Measurements from ENCODE around the gene BDH1.
"Not testable (repeated sequence)": the region's sequence is repeated elsewhere in the genome, so short reads cannot be mapped to it uniquely, and the experiment has no call there.

BDH1 gene

GRCh38 chr3:197521277-197522182 is 34.2 kb downstream of the BDH1 start:
- no peak for DNase-seq (ENCODE audit: low read depth in 3 of 3)

GRCh38 chr3:197520311-197521276 is 35.2 kb downstream of the BDH1 start:
- DNase-seq (ENCODE audit: low read depth in 3 of 3): no peak

GRCh38 chr3:197519801-197520211 is 36.0 kb downstream of the BDH1 start:
- no peak for DNase-seq (ENCODE audit: low read depth in 3 of 3)

GRCh38 chr3:197518881-197519421 is 36.8 kb downstream of the BDH1 start:
- DNase-seq (ENCODE audit: low read depth in 3 of 3): peak in 1 of 3 experiments; percentile 12

GRCh38 chr3:197517922-197518683 is 37.7 kb downstream of the BDH1 start:
- DNase-seq (ENCODE audit: low read depth in 3 of 3): not testable (repeated sequence)

- not testable (repeated sequence) for DNase-seq (ENCODE audit: low read depth in 3 of 3)
Measured at GRCh38 chr3:197516890-197517606, 38.7 kb downstream of the BDH1 start.

- DNase-seq (ENCODE audit: low read depth in 3 of 3): peak; percentile 29 to 53 (median 35)
Measured at GRCh38 chr3:197516517-197516889, 39.3 kb downstream of the BDH1 start.

GRCh38 chr3:197514786-197515355 is 40.9 kb downstream of the BDH1 start:
- no peak for DNase-seq (ENCODE audit: low read depth in 3 of 3)

- DNase-seq (ENCODE audit: low read depth in 3 of 3): no peak
Measured at GRCh38 chr3:197513953-197514785, 41.6 kb downstream of the BDH1 start.

GRCh38 chr3:197512691-197513571 is 42.8 kb downstream of the BDH1 start:
- DNase-seq (ENCODE audit: low read depth in 3 of 3): no peak

- DNase-seq (ENCODE audit: low read depth in 3 of 3): no peak
Measured at GRCh38 chr3:197511853-197512635, 43.7 kb downstream of the BDH1 start.

GRCh38 chr3:197511130-197511529 is 44.6 kb downstream of the BDH1 start:
- no peak for DNase-seq (ENCODE audit: low read depth in 3 of 3)

GRCh38 chr3:197510642-197511018 is 45.1 kb downstream of the BDH1 start:
- DNase-seq (ENCODE audit: low read depth in 3 of 3): no peak

GRCh38 chr3:197508924-197509775 is 46.6 kb downstream of the BDH1 start:
- no peak for DNase-seq (ENCODE audit: low read depth in 3 of 3)

- DNase-seq (ENCODE audit: low read depth in 3 of 3): no peak
Measured at GRCh38 chr3:197508461-197508860, 47.3 kb downstream of the BDH1 start.

- no peak for DNase-seq (ENCODE audit: low read depth in 3 of 3)
Measured at GRCh38 chr3:197508051-197508451, 47.7 kb downstream of the BDH1 start.

- DNase-seq (ENCODE audit: low read depth in 3 of 3): no peak
Measured at GRCh38 chr3:197507541-197507940, 48.2 kb downstream of the BDH1 start.

Data from stimulated activated CD4-positive, alpha-beta T cell treated with anti-CD3 and anti-CD28 coated beads, TNF-alpha, amount 100 ng/mL, for 24 hours (primary cell).